Muscle of leg (tissue), 11 donors: ENCODE results near the gene ARMH3. TPM values are rescaled to one million over a fixed set of nuclear protein-coding genes. Genes with fewer than 3 reads are reported as not detected.

Experiments used
- DNase-seq: peaks from one replicate; pipeline ENCODE4 v3.0.0; 2013
- H3K27ac ChIP-seq: one replicate; pipeline ENCODE4 v1.5.1; 2013; ENCODE audit warnings: mild to moderate bottlenecking, low read length, control low read depth
- H3K27me3 ChIP-seq: one replicate; pipeline ENCODE4 v1.6.1; 2013; ENCODE audit warnings: low read length; ENCODE audit not compliant: control insufficient read depth, insufficient read depth
- H3K36me3 ChIP-seq: one replicate; pipeline ENCODE4 v1.6.1; 2013; ENCODE audit warnings: low read length; ENCODE audit not compliant: control insufficient read depth, insufficient read depth
- H3K4me1 ChIP-seq: one replicate; pipeline ENCODE4 v1.6.1; 2013; ENCODE audit warnings: low read length; ENCODE audit not compliant: control insufficient read depth, insufficient read depth
- H3K4me3 ChIP-seq: one replicate; pipeline ENCODE4 v1.5.1; 2013; ENCODE audit warnings: low read length, control low read depth
- H3K9me3 ChIP-seq: replicated peaks from 2 replicates; pipeline ENCODE4 v1.6.1; 2013; ENCODE audit warnings: low read depth, low read length; ENCODE audit not compliant: control insufficient read depth
- WGBS: methylation state at CpG from one replicate; pipeline ENCODE4 v1.1.5; 2013; ENCODE audit warnings: missing lambda C conversion rate; ENCODE audit not compliant: insufficient coverage; 5-methylcytosine and 5-hydroxymethylcytosine counted together
- polyA plus RNA-seq, 8 donors: library from polyadenylated mRNA; unstranded; fragments of 120-200 nt; gene quantifications; one replicate each; pipeline versions ENCODE4 v1.2.1 to v1.2.3, GENCODE V29; 2013; ENCODE audit warnings: inconsistent platforms in 1 of 8, low replicate concordance in 1 of 8; ENCODE audit not compliant: insufficient read length in 8 of 8, insufficient read depth in 1 of 8
- total RNA-seq: library from RNA; stranded (reverse); fragments of 120-200 nt; gene quantifications from one replicate; pipeline ENCODE4 v1.2.4, GENCODE V29; 2013

ARMH3 gene
- total and polyA plus RNA-seq, 9 donors, result 7.1 to 17.0 (median 12.7) TPM

DNA sequence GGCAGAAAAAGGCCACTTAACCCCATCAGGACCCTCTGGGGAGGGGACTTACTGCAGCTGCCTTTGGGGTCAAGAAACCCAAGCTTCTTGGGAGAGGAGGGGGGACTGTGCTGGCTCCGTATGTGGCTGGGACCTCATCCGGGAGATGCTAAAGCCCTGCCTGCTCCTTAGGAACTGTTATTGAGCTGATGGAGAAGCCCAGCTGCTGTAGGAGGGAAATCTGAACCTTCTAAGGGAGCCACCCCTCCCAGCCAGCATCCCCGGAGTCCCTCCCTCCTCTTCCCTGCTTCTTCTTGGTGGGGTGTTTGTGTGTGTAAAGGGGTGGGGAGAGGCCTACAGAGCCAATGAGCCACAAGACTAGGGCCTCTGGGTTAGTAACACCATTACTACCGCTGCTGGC is 220.6 kb downstream of the ARMH3 start:
- Histone ChIP-seq H3K27me3 (peaks cover 4% of the 10 kb centered on the region), H3K36me3 (no peaks in the 10 kb centered on the region), H3K4me3 (no peak overlapping the region), H3K27ac (no peak overlapping the region), H3K9me3 (no peaks in the 10 kb centered on the region), H3K4me1 (peaks cover 48% of the 10 kb centered on the region)
- DNase-seq, result no peak
- WGBS, result 29% methylated on average over 2 of the region's 4 CpGs

- H3K9me3 ChIP-seq, result no peaks in the 10 kb centered on the region
- no peak overlapping the region for H3K27ac ChIP-seq
- H3K27me3 ChIP-seq, result peaks cover 1% of the 10 kb centered on the region
- DNase-seq, result no peak
- 63% methylated on average over 3 of the region's 8 CpGs for WGBS
- no peaks in the 10 kb centered on the region for H3K36me3 ChIP-seq
- peaks cover 46% of the 10 kb centered on the region for H3K4me1 ChIP-seq
- no peak overlapping the region for H3K4me3 ChIP-seq
Measured at GRCh38 chr10:101834341-101834740, 221.6 kb downstream of the ARMH3 start.

DNA sequence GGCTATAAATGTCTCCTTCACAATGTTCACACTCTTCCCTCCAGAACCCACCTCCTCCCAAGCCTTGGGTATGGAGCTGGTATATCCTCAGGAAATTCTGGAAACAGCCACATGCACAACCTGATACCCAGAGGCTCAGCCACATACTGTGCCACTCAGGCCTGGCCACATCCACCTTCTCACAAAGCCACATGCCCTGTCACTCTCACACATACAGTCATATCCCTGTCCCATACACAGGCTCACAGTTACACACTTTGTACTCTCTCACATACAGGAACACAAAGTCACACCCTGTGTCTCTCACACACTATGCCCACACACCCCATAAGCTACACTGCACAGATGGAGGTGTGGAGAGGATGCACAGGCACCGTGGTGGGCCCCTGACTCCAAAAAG is 222.5 kb downstream of the ARMH3 start:
- H3K4me1 ChIP-seq, result peaks cover 49% of the 10 kb centered on the region
- DNase-seq, result no peak
- WGBS, result 80% methylated on average over 1 of the region's 1 CpG
- no peak overlapping the region for H3K4me3 ChIP-seq
- H3K27ac ChIP-seq, result no peak overlapping the region
- no peaks in the 10 kb centered on the region for H3K9me3 ChIP-seq
- H3K27me3 ChIP-seq, result no peaks in the 10 kb centered on the region
- no peaks in the 10 kb centered on the region for H3K36me3 ChIP-seq

DNA sequence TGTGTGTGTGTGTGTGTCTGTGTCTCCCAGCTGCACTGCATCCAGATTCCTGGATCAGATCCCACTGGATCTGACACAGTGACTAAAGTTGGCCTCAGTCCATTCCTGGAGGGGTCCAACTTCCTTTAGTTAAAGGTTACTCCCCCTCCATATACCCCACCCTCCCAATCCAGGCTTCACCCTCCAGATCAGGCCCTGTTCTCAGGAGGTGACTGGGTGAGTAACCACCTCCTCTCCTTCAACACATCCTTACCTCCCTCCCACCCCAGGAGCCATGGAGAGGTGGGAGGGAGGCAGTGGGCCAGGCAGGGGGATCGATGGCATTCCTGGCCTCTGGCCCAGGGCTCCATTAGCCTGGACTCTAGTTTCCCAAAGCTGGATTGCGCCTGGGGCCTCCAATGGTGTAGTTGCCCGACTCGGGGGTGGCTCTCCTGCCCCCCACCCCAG is 223.6 kb downstream of the ARMH3 start:
- no peak overlapping the region for H3K27ac ChIP-seq
- H3K4me1 ChIP-seq, result peaks cover 40% of the 10 kb centered on the region
- no peak for DNase-seq
- WGBS, result 49% methylated on average over 3 of the region's 4 CpGs
- H3K36me3 ChIP-seq, result peaks cover 10% of the 10 kb centered on the region
- H3K4me3 ChIP-seq, result no peak overlapping the region
- no peaks in the 10 kb centered on the region for H3K27me3 ChIP-seq
- no peaks in the 10 kb centered on the region for H3K9me3 ChIP-seq

- DNase-seq, result no peak
- peaks cover 15% of the 10 kb centered on the region for H3K36me3 ChIP-seq
- H3K9me3 ChIP-seq, result no peaks in the 10 kb centered on the region
- peaks cover 40% of the 10 kb centered on the region for H3K4me1 ChIP-seq
- WGBS, result 66% methylated on average over 3 of the region's 9 CpGs
- peak overlapping the region; percentile 80 for H3K27ac ChIP-seq
- H3K27me3 ChIP-seq, result no peaks in the 10 kb centered on the region
- peak overlapping the region; percentile 54 for H3K4me3 ChIP-seq
Measured at GRCh38 chr10:101831169-101831811, 224.7 kb downstream of the ARMH3 start.

DNA sequence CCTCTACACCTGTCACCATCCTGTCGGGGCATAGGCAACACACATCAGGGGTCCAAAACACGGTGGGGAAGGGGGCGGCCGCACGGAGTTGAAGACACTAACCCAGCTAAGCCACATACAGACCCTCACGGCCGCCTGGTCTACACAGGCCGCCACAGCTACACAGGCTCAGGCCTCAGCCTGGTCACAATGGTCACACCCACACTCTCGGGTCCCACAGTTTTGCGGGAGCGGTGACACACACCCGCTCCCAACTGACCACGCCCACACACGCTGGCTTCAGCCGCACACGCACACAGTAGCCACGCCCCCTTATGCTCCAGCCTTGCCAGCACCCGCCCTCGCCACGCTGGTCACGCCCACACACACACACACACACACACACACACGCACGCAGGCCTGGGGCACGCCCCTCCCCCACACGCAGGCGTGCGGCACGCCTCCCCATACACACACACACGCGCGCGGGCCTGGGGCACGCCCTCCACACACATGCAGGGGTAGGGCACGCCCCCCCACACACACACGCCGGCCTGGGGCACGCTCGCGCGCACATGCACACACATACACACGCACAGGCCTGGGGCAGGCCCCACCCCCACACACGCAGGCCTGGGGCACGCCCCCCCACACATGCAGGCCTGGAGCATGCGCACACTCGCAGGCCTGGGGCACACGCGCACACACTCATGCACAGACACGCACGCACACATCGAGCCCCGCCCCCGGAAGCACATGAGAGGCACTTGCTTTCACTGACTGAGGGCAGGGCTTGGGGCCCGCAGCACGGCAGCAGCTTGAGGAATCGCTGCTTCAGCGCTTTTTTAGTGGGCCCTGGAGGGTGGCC is 225.4 kb downstream of the ARMH3 start:
- WGBS, result 2% methylated on average over 37 of the region's 56 CpGs
- peaks cover 36% of the 10 kb centered on the region for H3K4me1 ChIP-seq

GRCh38 chr10:101829561-101830315 is 226.2 kb downstream of the ARMH3 start:
- Histone ChIP-seq H3K27ac (peak overlapping the region; percentile 80), H3K4me1 (peaks cover 32% of the 10 kb centered on the region), H3K27me3 (no peaks in the 10 kb centered on the region), H3K9me3 (no peaks in the 10 kb centered on the region), H3K4me3 (peak overlapping the region; percentile 54), H3K36me3 (peaks cover 16% of the 10 kb centered on the region)
- WGBS, result 4% methylated on average over 11 of the region's 31 CpGs
- peak; percentile 69 for DNase-seq

More for the DNA sequence above, 225.4 kb downstream of the ARMH3 start:
- H3K27ac ChIP-seq, result peak overlapping the region; percentile 80
- H3K4me3 ChIP-seq, result peak overlapping the region; percentile 54
- DNase-seq, result peak; percentile 95
- no peaks in the 10 kb centered on the region for H3K27me3 ChIP-seq
- H3K36me3 ChIP-seq, result peaks cover 16% of the 10 kb centered on the region
- no peaks in the 10 kb centered on the region for H3K9me3 ChIP-seq

DNA sequence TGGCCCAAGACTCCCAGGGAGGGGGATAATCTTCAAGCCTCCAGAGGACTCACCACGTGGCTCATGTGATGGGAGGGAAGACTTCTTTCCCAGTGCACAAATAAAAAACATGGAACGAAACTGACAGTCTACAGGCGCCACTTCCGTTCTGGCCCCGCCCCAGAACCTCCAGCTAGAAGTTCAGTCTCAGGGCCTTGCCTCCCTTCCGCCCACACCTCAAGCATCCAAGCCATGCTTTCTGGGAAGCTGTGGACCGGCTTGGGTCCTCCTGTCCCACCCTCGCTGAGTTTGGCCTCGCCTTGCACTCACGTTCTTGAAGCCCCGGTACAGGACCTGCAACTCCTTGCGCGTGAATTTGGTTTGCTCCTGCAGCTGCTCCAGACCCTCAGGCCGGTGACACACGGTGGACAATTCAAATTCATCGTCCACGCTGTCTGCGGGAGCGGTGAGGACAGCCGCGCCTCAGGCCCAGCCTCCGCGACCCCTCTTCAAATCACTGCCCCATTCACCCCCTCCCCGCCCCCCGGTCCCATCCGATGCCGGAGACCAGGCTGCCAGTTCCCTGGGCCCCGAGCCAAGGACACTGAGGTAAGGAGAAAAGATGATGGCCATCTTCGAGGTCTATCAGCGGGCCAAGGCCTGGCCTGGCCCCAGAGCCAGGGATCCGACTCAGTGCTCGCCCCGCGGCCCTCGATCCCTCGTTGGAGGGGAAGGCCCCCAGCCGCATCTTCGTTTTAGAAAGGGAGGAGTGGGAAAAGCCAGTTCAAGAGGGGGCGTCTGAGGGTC is 227.0 kb downstream of the ARMH3 start:
- no peaks in the 10 kb centered on the region for H3K27me3 ChIP-seq
- H3K36me3 ChIP-seq, result peaks cover 16% of the 10 kb centered on the region
- peak overlapping the region; percentile 28 for H3K4me3 ChIP-seq
- peak overlapping the region; percentile 29 for H3K27ac ChIP-seq
- no peaks in the 10 kb centered on the region for H3K9me3 ChIP-seq
- WGBS, result 42% methylated on average over 29 of the region's 39 CpGs
- peaks cover 32% of the 10 kb centered on the region for H3K4me1 ChIP-seq
- DNase-seq, result no peak

DNA sequence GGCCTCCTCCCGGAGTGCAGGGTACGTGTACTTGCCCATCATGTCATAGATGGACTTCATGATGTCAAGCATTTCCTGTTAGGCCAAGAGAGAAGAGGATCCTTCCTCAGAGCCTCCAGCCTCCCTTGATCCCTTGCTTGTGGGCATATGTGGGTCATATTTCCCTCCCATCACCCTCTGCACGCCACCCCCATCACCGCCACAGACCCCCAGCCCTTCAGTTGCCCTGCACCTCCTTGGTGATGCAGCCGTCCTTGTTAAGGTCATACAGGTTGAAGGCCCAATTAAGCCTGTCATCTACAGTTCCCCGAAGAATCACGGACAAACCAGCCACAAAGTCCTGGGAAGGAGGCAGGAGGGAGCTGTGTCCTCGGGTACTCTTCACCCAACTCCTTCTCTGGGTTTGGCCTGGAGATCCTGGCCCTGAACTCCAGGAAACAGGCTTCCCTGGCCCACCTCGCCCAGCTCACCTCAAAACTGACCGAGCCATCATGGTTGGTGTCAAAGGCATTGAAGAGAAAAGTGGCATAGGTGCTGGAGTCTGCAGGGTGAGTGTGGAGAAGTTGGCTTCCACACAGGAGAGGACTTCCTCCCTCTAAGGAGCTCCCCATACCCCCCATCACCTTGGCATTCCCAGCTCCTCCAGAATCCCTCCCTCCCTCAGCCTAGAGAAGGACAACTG is 227.9 kb downstream of the ARMH3 start:
- peaks cover 16% of the 10 kb centered on the region for H3K36me3 ChIP-seq
- H3K4me3 ChIP-seq, result no peak overlapping the region
- no peaks in the 10 kb centered on the region for H3K27me3 ChIP-seq
- no peaks in the 10 kb centered on the region for H3K9me3 ChIP-seq
- WGBS, result 96% methylated on average over 4 of the region's 10 CpGs
- no peak overlapping the region for H3K27ac ChIP-seq
- DNase-seq, result no peak
- peaks cover 32% of the 10 kb centered on the region for H3K4me1 ChIP-seq
